Panc1 (cell line): ENCODE data around the gene HDGFL2. TPM values are rescaled to one million over a fixed set of nuclear protein-coding genes. Genes with fewer than 3 reads are reported as not detected.

Source experiments
- ATAC-seq: fragments of 200-7000 bp; cut with Tn5 transposase; 2 replicates; pipeline ENCODE4 v1.9.1; 2020; ENCODE audit warnings: mild to moderate bottlenecking, moderate library complexity
- BruUV-seq: library from RNA; stranded (reverse); fragments of 400-500 nt; replicated peaks from 2 replicates; lab custom pipeline; 2021; lab: Mats Ljungman, UMichigan
- CTCF ChIA-PET: fragments of 300-600 bp; sonication (Branson Sonifier 250); formaldehyde crosslinking; loops from one replicate; lab custom pipeline; 2022; ENCODE audit warnings: antibody characterized with exemption; lab: Charles Lee
- POLR2A ChIA-PET: fragments of 300-600 bp; sonication (Branson Sonifier 250); formaldehyde crosslinking; loops from one replicate; lab custom pipeline; 2022; ENCODE audit warnings: antibody characterized with exemption; lab: Charles Lee
- DNase-seq: peaks from one replicate; pipeline ENCODE4 v3.0.0-alpha.2; 2010; ENCODE audit warnings: low read depth, low spot score
- H3K27ac ChIP-seq: 2 replicates; pipeline ENCODE4 v1.5.1; 2011; ENCODE audit warnings: mild to moderate bottlenecking, low read length, inconsistent platforms
- H3K27me3 ChIP-seq: fragments of 200-500 bp; sonication (Bioruptor generic); 2 replicates; pipeline ENCODE4 v1.6.0; 2014; ENCODE audit warnings: low read length, inconsistent platforms; ENCODE audit not compliant: control insufficient read depth, insufficient read depth
- H3K36me3 ChIP-seq: fragments of 200-500 bp; sonication (Bioruptor generic); 2 replicates; pipeline ENCODE4 v1.5.1; 2014; ENCODE audit warnings: inconsistent platforms, mild to moderate bottlenecking, low read length, moderate library complexity; ENCODE audit not compliant: control insufficient read depth, insufficient read depth
- H3K4me1 ChIP-seq: 2 replicates; pipeline ENCODE4 v1.5.1; 2011; ENCODE audit warnings: inconsistent platforms, mild to moderate bottlenecking, low read length, moderate library complexity; ENCODE audit not compliant: control insufficient read depth, insufficient read depth
- H3K4me3 ChIP-seq, 2 experiments: 2 replicates each; pipeline ENCODE4 v1.5.1; 2011 to 2012; ENCODE audit warnings: low read depth in 2 of 2, low read length in 2 of 2, mild to moderate bottlenecking in 2 of 2, inconsistent platforms in 1 of 2, moderate library complexity in 1 of 2
- H3K9me3 ChIP-seq: fragments of 200-500 bp; sonication (Bioruptor generic); 2 replicates; pipeline ENCODE4 v1.5.1; 2014; ENCODE audit warnings: low read depth, mild to moderate bottlenecking, inconsistent platforms, low read length, moderate library complexity; ENCODE audit not compliant: control insufficient read depth, insufficient read depth
- POLR2AphosphoS5 ChIP-seq: IDR thresholded peaks from 2 replicates; pipeline ENCODE4 v1.6.1; 2012; ENCODE audit warnings: mild to moderate bottlenecking, low read depth, low read length, moderate library complexity
- SIN3A ChIP-seq: IDR thresholded peaks from 2 replicates; pipeline ENCODE4 v1.6.1; 2012; ENCODE audit warnings: low read depth, mild to moderate bottlenecking, low read length, moderate library complexity, borderline replicate concordance; ENCODE audit not compliant: insufficient read depth
- TCF7L2 ChIP-seq: IDR thresholded peaks from 2 replicates; pipeline ENCODE4 v1.6.1; 2011; ENCODE audit warnings: mild to moderate bottlenecking, low read depth, low read length, inconsistent platforms
- in situ Hi-C: cut with HindIII; loops from 2 replicates; pipeline ENCODE4 v1.10.0; 2016; ENCODE audit warnings: low sequenced_read_pairs, low pct_unique_long_range_greater_than_20kb
- intact Hi-C: fragments of 100-400 bp; cut with micrococcal nuclease; formaldehyde crosslinking; loops from one replicate; pipeline ENCODE4 v1.10.0; 2022; ENCODE audit not compliant: unreplicated experiment
- total RNA-seq: library from RNA; stranded (reverse); gene quantifications from one replicate; pipeline ENCODE4 v1.2.1, GENCODE V29; 2021; ENCODE audit not compliant: unreplicated experiment
- TF ChIP-seq, protein P1 (sequence below): fragments of 450-650 bp; IDR thresholded peaks from 2 replicates; pipeline ENCODE4 v1.5.1; 2017; ENCODE audit warnings: mild to moderate bottlenecking
- TF ChIP-seq, protein P2 (sequence below), 2 experiments: IDR thresholded peaks; 2 replicates each; pipeline ENCODE4 v1.6.1; 2011 to 2012; ENCODE audit warnings: low read depth in 2 of 2, control low read depth in 1 of 2, low read length in 1 of 2, mild to moderate bottlenecking in 1 of 2, moderate library complexity in 1 of 2; ENCODE audit not compliant: insufficient read depth in 1 of 2

Gene HDGFL2
- total RNA-seq, 1 experiment from 2014 or later, result 56.9 TPM

DNA sequence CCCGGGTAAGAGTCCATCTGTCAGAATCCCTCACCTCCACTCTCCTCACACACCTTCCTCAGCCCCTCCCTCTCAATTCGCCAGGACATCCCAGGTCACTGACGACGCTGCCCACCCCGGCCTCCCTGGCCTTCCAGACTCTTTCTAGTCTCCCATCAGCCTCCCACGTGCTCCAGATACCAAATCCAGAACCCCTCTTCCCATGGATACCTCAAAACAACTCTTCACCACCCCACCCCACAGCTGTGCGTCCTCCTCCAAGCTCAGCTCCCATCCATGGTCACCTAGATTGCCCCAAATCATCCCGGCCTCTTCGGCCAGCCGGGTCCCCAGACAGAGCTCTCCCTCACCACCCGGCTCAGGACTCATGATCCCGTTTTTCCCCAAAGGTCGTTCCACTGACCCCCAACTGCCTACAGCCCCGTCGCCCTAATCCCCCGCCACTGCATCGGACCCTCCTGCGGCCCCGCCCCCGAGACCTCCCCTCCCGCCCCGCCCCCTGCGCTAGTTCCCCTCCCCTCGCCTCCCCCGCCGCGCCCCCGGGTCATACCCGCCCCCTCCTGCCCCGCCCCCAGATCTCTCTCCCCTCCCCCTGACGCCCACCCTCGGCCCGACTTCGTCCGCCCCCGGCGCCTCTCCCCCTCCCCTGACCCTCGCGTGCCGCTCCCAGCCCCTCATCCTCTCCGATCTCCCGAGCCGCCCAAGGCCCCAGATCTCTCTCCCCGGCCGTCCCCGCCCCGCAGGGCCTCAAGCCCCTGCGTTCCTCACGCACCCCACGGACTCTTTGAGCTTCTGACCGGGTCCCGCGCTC, 15.0 kb upstream of the HDGFL2 start:
- Histone ChIP-seq H3K36me3 (no peaks in the 10 kb centered on the region), H3K4me1 (no peaks in the 10 kb centered on the region), H3K27me3 (no peaks in the 10 kb centered on the region), H3K9me3 (no peaks in the 10 kb centered on the region), H3K27ac (peak overlapping the region; percentile 73), H3K4me3 (peak overlapping the region; percentile 61 to 76)
- ChIA-PET CTCF (interaction anchor here (0.8 kb wide), 1 partner anchor 97 kb away, joined by 7 read pairs; no protein-coding TSS in a partner anchor), POLR2A (interaction anchor here (0.6 to 0.7 kb wide), 3 partner anchors 55 to 500 kb away, joined by 7 to 11 read pairs (median 11); partner anchors contain the start of gene CHAF1A)
- in situ Hi-C loops (no loop called here), intact Hi-C loops (no loop called here)
- no peak for TF ChIP-seq POLR2AphosphoS5
- no peak for TF ChIP-seq TCF7L2
- TF ChIP-seq, protein P1, sequence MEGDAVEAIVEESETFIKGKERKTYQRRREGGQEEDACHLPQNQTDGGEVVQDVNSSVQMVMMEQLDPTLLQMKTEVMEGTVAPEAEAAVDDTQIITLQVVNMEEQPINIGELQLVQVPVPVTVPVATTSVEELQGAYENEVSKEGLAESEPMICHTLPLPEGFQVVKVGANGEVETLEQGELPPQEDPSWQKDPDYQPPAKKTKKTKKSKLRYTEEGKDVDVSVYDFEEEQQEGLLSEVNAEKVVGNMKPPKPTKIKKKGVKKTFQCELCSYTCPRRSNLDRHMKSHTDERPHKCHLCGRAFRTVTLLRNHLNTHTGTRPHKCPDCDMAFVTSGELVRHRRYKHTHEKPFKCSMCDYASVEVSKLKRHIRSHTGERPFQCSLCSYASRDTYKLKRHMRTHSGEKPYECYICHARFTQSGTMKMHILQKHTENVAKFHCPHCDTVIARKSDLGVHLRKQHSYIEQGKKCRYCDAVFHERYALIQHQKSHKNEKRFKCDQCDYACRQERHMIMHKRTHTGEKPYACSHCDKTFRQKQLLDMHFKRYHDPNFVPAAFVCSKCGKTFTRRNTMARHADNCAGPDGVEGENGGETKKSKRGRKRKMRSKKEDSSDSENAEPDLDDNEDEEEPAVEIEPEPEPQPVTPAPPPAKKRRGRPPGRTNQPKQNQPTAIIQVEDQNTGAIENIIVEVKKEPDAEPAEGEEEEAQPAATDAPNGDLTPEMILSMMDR, result no peak
- no peak for TF ChIP-seq SIN3A
- TF ChIP-seq, protein P2, sequence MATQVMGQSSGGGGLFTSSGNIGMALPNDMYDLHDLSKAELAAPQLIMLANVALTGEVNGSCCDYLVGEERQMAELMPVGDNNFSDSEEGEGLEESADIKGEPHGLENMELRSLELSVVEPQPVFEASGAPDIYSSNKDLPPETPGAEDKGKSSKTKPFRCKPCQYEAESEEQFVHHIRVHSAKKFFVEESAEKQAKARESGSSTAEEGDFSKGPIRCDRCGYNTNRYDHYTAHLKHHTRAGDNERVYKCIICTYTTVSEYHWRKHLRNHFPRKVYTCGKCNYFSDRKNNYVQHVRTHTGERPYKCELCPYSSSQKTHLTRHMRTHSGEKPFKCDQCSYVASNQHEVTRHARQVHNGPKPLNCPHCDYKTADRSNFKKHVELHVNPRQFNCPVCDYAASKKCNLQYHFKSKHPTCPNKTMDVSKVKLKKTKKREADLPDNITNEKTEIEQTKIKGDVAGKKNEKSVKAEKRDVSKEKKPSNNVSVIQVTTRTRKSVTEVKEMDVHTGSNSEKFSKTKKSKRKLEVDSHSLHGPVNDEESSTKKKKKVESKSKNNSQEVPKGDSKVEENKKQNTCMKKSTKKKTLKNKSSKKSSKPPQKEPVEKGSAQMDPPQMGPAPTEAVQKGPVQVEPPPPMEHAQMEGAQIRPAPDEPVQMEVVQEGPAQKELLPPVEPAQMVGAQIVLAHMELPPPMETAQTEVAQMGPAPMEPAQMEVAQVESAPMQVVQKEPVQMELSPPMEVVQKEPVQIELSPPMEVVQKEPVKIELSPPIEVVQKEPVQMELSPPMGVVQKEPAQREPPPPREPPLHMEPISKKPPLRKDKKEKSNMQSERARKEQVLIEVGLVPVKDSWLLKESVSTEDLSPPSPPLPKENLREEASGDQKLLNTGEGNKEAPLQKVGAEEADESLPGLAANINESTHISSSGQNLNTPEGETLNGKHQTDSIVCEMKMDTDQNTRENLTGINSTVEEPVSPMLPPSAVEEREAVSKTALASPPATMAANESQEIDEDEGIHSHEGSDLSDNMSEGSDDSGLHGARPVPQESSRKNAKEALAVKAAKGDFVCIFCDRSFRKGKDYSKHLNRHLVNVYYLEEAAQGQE (IDR thresholded peaks at IDR 0.05; ENCODE audit: insufficient read depth in 1 of 2, low read depth in 2 of 2, low read length in 1 of 2), result no peak
- BruUV-seq, result no TSS peak
- ATAC-seq (peak; percentile 39), DNase-seq (no peak)

DNA sequence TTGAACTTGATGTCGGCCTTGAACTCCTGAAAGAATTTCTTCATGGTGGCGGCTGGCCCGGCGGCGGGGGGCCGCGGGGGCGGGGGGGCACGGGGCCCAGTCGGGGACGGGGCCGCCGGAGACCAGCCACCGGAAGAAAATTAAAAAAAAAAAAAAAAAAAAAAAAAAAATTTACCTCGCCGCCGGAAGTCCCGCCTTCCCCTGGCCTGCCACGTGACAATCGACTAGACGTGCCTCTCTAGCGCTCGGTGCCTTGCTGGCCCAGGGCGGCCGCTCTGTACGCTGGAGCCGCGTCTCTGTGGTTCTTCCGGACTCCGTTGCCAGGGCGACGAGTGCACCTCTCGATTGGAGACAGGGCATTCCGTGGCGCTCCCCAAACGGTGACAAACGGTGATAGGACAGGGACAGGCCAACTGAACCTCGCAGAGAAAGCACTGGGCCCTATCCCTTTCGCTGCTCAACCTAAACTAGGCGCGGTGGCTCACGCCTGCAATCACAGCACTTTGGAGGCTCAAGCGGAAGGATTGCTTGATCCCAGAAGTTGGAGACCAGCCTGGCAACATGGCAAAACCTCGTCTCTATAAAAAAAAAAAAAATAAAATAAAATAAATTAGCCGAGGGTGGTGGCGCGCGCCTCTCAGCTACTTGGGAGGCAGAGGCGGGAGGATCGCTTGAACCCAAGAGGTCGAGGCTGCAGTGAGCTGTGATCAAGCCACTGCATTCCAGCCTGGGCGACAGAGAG, 14.3 kb upstream of the HDGFL2 start, which contains the start of gene UBXN6:
Gene UBXN6, minus strand, starts transcription at position 141 of the 742 bp plus-strand sequence. Its CDS starts 97 bp downstream, at position 44.
- in situ Hi-C loops (no loop called here), intact Hi-C loops (no loop called here)
- DNase-seq, result peak; percentile 75
- no TSS peak for BruUV-seq
- no peaks in the 10 kb centered on the region for H3K36me3 ChIP-seq
- ChIA-PET POLR2A (interaction anchor here (0.6 to 0.7 kb wide), 3 partner anchors 55 to 727 kb away, joined by 7 to 14 read pairs (median 11); partner anchors contain the start of gene CHAF1A), CTCF (no interaction called here)
- no peaks in the 10 kb centered on the region for H3K27me3 ChIP-seq
- no peaks in the 10 kb centered on the region for H3K9me3 ChIP-seq
- TF ChIP-seq TCF7L2 (no peak), SIN3A (peak; percentile 76; the same call in 1 of the 2 replicates)
- ATAC-seq, result peak; percentile 94
- no peaks in the 10 kb centered on the region for H3K4me1 ChIP-seq
- peak within 1 kb of the TSS; percentile 61 to 76 for H3K4me3 ChIP-seq
- peak within 1 kb of the TSS; percentile 73 for H3K27ac ChIP-seq
